ENCODE measurements around the gene KMT5C.
A peak's percentile ranks its signal among the peaks of the same experiment; 100 is the strongest.

The KMT5C gene

GRCh38 chr19:55369653-55370304 is 30.1 kb downstream of the KMT5C start:
- no peak for DNase-seq

GRCh38 chr19:55370305-55370988 is 30.8 kb downstream of the KMT5C start, which contains the start of gene IL11:
TSS of gene IL11 (minus strand) at chr19:55370463. CDS start at chr19:55370310, 153 bp downstream.
- DNase-seq = no peak

- no peak for DNase-seq
These were observed 32.8 kb downstream of the KMT5C start for GRCh38 chr19:55372316-55373081.

GRCh38 chr19:55373306-55373992 is 33.8 kb downstream of the KMT5C start:
- no peak for DNase-seq

- DNase-seq = no peak
These were observed 34.5 kb downstream of the KMT5C start for GRCh38 chr19:55373993-55374757.

GRCh38 chr19:55376241-55376933 is 36.7 kb downstream of the KMT5C start, which contains the start of gene TMEM190:
TSS of gene TMEM190 (plus strand) at chr19:55376826. CDS start at chr19:55376854, 28 bp downstream.
- DNase-seq = no peak

- no peak for DNase-seq
These were observed 37.9 kb downstream of the KMT5C start for GRCh38 chr19:55377356-55378131.

- DNase-seq = no peak
These were observed 39.5 kb downstream of the KMT5C start for GRCh38 chr19:55379174-55379573.

- DNase-seq = no peak
These were observed 42.3 kb downstream of the KMT5C start for GRCh38 chr19:55382013-55382412.

- no peak for DNase-seq
These were observed 42.9 kb downstream of the KMT5C start for GRCh38 chr19:55382522-55383054.

- peak; percentile 51 for DNase-seq
These were observed 43.8 kb downstream of the KMT5C start for GRCh38 chr19:55383279-55384130.

- peak; percentile 51 for DNase-seq
These were observed 44.6 kb downstream of the KMT5C start, which contains the start of gene TMEM238 for GRCh38 chr19:55384131-55384919. TSS of gene TMEM238 (minus strand) at chr19:55384292. CDS start at chr19:55384259, 33 bp downstream.

- peak; percentile 95 for DNase-seq
These were observed 45.4 kb downstream of the KMT5C start for GRCh38 chr19:55384920-55385723.

- DNase-seq = peak; percentile 97
These were observed 46.2 kb downstream of the KMT5C start, which contains the start of gene RPL28 for GRCh38 chr19:55385724-55386492. TSS of gene RPL28 (plus strand) at chr19:55385932. CDS start at chr19:55386358, 426 bp downstream.

- DNase-seq = no peak
These were observed 46.9 kb downstream of the KMT5C start for GRCh38 chr19:55386493-55386971.

- DNase-seq = no peak
These were observed 48.2 kb downstream of the KMT5C start for GRCh38 chr19:55387736-55388497.
